HepG2 (cell line): ENCODE measurements around the gene DYNC2I2. TPM values are rescaled to one million over a fixed set of nuclear protein-coding genes. Genes with fewer than 3 reads are reported as not detected.
A peak's percentile ranks its signal among the peaks of the same experiment; 100 is the strongest.

Source experiments
- AFF4 ChIP-seq: sonication (generic); formaldehyde crosslinking; IDR thresholded peaks from 2 replicates; pipeline ENCODE4 v1.4.0; 2020; ENCODE audit warnings: missing genetic modification reagents
- ARID4A ChIP-seq: sonication (generic); formaldehyde crosslinking; IDR thresholded peaks from 2 replicates; pipeline ENCODE4 v1.5.0; 2020; ENCODE audit warnings: mild to moderate bottlenecking, missing genetic modification reagents, borderline replicate concordance
- NCOR1 ChIP-seq: fragments of 200-600 bp; sonication (generic); IDR thresholded peaks from 2 replicates; pipeline ENCODE4 v1.7.0; 2017; ENCODE audit warnings: antibody characterized with exemption, low read length, borderline replicate concordance
- POLR2A ChIP-seq, 2 experiments: IDR thresholded peaks; 2 replicates each; pipeline ENCODE4 v1.6.1; 2011; ENCODE audit warnings: low read depth in 2 of 2, low read length in 2 of 2, mild to moderate bottlenecking in 1 of 2, moderate library complexity in 1 of 2; ENCODE audit not compliant: insufficient read depth in 1 of 2
- PPARG ChIP-seq: conservative IDR thresholded peaks from 2 replicates; pipeline ENCODE4 v1.6.1; 2016; ENCODE audit warnings: missing biosample characterization, missing genetic modification reagents
- RELA ChIP-seq: sonication (generic); formaldehyde crosslinking; IDR thresholded peaks from 2 replicates; pipeline ENCODE4 v1.4.0; 2020; ENCODE audit warnings: missing genetic modification reagents
- SMARCC2 ChIP-seq: fragments of 450-650 bp; IDR thresholded peaks from 2 replicates; pipeline ENCODE4 v1.6.1; 2017; ENCODE audit warnings: antibody characterized with exemption, mild to moderate bottlenecking
- TFAP4 ChIP-seq: sonication (generic); IDR thresholded peaks from 2 replicates; pipeline ENCODE4 v1.6.1; 2016; ENCODE audit warnings: low read depth, borderline replicate concordance
- ZNF264 ChIP-seq: sonication (generic); formaldehyde crosslinking; IDR thresholded peaks from 2 replicates; pipeline ENCODE4 v1.4.0; 2020; ENCODE audit warnings: missing genetic modification reagents
- ZNF335 ChIP-seq: sonication (generic); formaldehyde crosslinking; IDR thresholded peaks from 2 replicates; pipeline ENCODE4 v1.4.0; 2020; ENCODE audit warnings: missing genetic modification reagents
- ZNF484 ChIP-seq: sonication (generic); formaldehyde crosslinking; IDR thresholded peaks from 2 replicates; pipeline ENCODE4 v1.5.1; 2020; ENCODE audit warnings: mild to moderate bottlenecking, low read depth, missing genetic modification reagents, borderline replicate concordance
- ZNF660 ChIP-seq: sonication (generic); formaldehyde crosslinking; IDR thresholded peaks from 2 replicates; pipeline ENCODE4 v1.5.1; 2020; ENCODE audit warnings: mild to moderate bottlenecking, low read depth, missing genetic modification reagents, borderline replicate concordance
- ZNF7 ChIP-seq: IDR thresholded peaks from 2 replicates; pipeline ENCODE4 v1.6.1; 2016; ENCODE audit warnings: missing biosample characterization, missing genetic modification reagents
- polyA plus RNA-seq, 8 experiments: library from polyadenylated mRNA; depleted of rRNA in 3 of 8; stranded (reverse) in 7 of 8; unstranded in 1 of 8; fragments of >200 nt; fragmentation: Illumina TruSeq in 4 of 8; extraction: Trizol in 4 of 8; gene quantifications; 2 replicates each; pipeline versions ENCODE4 v1.2.1 to v1.2.3, GENCODE V29; 2011 to 2016; ENCODE audit warnings: low read depth in 4 of 8, missing spikeins in 1 of 8, mixed read lengths in 1 of 8; ENCODE audit not compliant: insufficient read depth in 1 of 8
- total RNA-seq, 5 experiments: library from RNA; depleted of rRNA; stranded (reverse); fragments of >200 nt; fragmentation: Illumina TruSeq; extraction: Trizol; gene quantifications; 2 replicates each; pipeline ENCODE4 v1.2.3, GENCODE V29; 2016; ENCODE audit warnings: low read depth in 1 of 5
- TF ChIP-seq, protein P1 (sequence below): sonication (generic); formaldehyde crosslinking; IDR thresholded peaks from 2 replicates; pipeline ENCODE4 v1.8.1; 2023; ENCODE audit warnings: missing genetic modification reagents, mild to moderate bottlenecking, borderline replicate concordance
- TF ChIP-seq, protein P2 (sequence below): sonication (generic); formaldehyde crosslinking; IDR thresholded peaks from 2 replicates; pipeline ENCODE4 v1.4.0; 2020; ENCODE audit warnings: missing genetic modification reagents
- TF ChIP-seq, protein P3 (sequence below): sonication (generic); formaldehyde crosslinking; IDR thresholded peaks from 2 replicates; pipeline ENCODE4 v1.9.0; 2021; ENCODE audit warnings: missing genetic modification reagents, mild to moderate bottlenecking, borderline replicate concordance

DYNC2I2 gene
- total and polyA plus RNA-seq, 2 of the 13 experiments (the other 11 are each of a cell fraction or from before 2014, with no cell fraction given) = 13.7 to 40.2 TPM

DNA sequence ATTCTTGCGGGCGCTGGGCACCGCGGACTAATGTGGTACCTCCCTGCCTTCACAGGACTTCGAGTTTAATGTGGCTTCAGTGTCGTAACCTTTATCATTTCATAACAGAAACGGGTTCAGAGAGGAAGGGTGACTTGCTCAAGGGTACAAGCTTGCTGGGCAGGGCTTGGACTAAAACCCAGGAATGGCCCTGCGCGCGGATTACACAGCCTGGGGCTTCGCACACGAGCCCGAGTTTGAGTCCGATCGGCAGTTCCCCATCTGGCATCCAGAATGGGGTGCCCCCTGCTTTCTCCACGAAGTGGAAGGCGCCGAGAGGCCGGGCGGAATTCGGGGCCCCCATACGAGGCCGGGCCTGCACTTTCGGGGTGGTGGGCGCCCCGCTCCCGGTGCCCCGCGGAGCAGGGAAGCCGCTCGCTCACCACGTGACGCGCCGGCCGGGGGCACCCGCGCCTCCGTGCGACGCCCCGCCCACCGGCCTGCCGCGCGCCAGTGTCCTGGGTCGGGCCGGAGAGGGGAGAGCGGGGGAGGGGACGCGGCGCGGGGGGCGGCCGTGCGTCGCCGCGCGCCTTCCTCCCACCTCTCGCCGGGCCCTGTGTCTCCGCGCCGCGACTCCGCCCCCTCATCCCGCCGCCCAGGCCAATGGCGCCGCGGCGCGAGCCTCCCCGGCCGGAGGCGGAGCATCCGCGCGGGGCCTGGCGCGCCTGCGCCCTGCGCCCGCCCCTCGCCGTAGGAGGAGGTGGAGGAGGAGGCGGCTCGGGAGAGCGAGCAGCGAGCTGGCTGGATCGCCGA lies 32.0 kb upstream of the DYNC2I2 start, which contains the start of gene SET (continued):
- TF ChIP-seq ARID4A (CRISPR knock-in tag) (peak; percentile 62; the same call in 1 of the 2 replicates), RELA (CRISPR knock-in tag) (no peak), ZNF484 (no peak), ZNF7 (CRISPR knock-in tag) (no peak), ZNF264 (no peak), NCOR1 (no peak), POLR2A (IDR thresholded peaks at IDR 0.05; ENCODE audit: insufficient read depth in 1 of 2, low read depth in 2 of 2, low read length in 2 of 2) (peak; percentile 45 to 78; a peak in 1 of 4 replicates), ZNF335 (CRISPR knock-in tag) (no peak), ZNF660 (CRISPR knock-in tag) (no peak), AFF4 (no peak; the same call in 1 of the 2 replicates), PPARG (CRISPR knock-in tag) (no peak), TFAP4 (no peak), SMARCC2 (no peak)
- TF ChIP-seq, protein P1, sequence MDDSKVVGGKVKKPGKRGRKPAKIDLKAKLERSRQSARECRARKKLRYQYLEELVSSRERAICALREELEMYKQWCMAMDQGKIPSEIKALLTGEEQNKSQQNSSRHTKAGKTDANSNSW (CRISPR knock-in tag) = no peak
- TF ChIP-seq, protein P2, sequence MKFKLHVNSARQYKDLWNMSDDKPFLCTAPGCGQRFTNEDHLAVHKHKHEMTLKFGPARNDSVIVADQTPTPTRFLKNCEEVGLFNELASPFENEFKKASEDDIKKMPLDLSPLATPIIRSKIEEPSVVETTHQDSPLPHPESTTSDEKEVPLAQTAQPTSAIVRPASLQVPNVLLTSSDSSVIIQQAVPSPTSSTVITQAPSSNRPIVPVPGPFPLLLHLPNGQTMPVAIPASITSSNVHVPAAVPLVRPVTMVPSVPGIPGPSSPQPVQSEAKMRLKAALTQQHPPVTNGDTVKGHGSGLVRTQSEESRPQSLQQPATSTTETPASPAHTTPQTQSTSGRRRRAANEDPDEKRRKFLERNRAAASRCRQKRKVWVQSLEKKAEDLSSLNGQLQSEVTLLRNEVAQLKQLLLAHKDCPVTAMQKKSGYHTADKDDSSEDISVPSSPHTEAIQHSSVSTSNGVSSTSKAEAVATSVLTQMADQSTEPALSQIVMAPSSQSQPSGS = no peak; the same call in 1 of the 2 replicates
- TF ChIP-seq, protein P3, sequence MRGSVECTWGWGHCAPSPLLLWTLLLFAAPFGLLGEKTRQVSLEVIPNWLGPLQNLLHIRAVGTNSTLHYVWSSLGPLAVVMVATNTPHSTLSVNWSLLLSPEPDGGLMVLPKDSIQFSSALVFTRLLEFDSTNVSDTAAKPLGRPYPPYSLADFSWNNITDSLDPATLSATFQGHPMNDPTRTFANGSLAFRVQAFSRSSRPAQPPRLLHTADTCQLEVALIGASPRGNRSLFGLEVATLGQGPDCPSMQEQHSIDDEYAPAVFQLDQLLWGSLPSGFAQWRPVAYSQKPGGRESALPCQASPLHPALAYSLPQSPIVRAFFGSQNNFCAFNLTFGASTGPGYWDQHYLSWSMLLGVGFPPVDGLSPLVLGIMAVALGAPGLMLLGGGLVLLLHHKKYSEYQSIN (CRISPR knock-in tag) = no peak
